ENCODE results near the gene CUL9.

CUL9 gene

GRCh38 chr6:43260791-43261190, 78.8 kb downstream of the CUL9 start:
- no peaks in the 10 kb centered on the region for H3K9me3 ChIP-seq
- no peak overlapping the region for H3K27ac ChIP-seq
- H3K4me1 ChIP-seq = no peaks in the 10 kb centered on the region
- H3K4me2 ChIP-seq = no peak overlapping the region
- H4K20me1 ChIP-seq = no peaks in the 10 kb centered on the region
- H3K27me3 ChIP-seq = no peaks in the 10 kb centered on the region
- TF ChIP-seq Cebpa-rat (IDR thresholded peaks at IDR 0.05) = no peak
- no peak overlapping the region for H3K9ac ChIP-seq
- no peak overlapping the region for H3K4me3 ChIP-seq
- no peaks in the 10 kb centered on the region for H3K36me3 ChIP-seq

- H3K27me3 ChIP-seq = no peaks in the 10 kb centered on the region
- no peaks in the 10 kb centered on the region for H3K4me1 ChIP-seq
- H3K9ac ChIP-seq = no peak overlapping the region
- H3K36me3 ChIP-seq = no peaks in the 10 kb centered on the region
- TF ChIP-seq Cebpa-rat (IDR thresholded peaks at IDR 0.05) = no peak
- H3K4me2 ChIP-seq = no peak overlapping the region
- H3K4me3 ChIP-seq = no peak overlapping the region
- no peaks in the 10 kb centered on the region for H3K9me3 ChIP-seq
- no peaks in the 10 kb centered on the region for H4K20me1 ChIP-seq
- no peak overlapping the region for H3K27ac ChIP-seq
These were observed 79.2 kb downstream of the CUL9 start for GRCh38 chr6:43261198-43261597.

GRCh38 chr6:43262000-43262779, 80.2 kb downstream of the CUL9 start:
- TF ChIP-seq Cebpa-rat (IDR thresholded peaks at IDR 0.05) = no peak
- Histone ChIP-seq H3K27ac (no peak overlapping the region), H3K4me1 (no peaks in the 10 kb centered on the region), H3K36me3 (no peaks in the 10 kb centered on the region), H3K9ac (no peak overlapping the region), H3K4me3 (no peak overlapping the region), H3K27me3 (no peaks in the 10 kb centered on the region), H3K9me3 (no peaks in the 10 kb centered on the region), H3K4me2 (no peak overlapping the region), H4K20me1 (no peaks in the 10 kb centered on the region)

GRCh38 chr6:43262780-43263313, 80.9 kb downstream of the CUL9 start:
- Histone ChIP-seq H3K27ac (no peak overlapping the region), H3K4me2 (no peak overlapping the region), H3K27me3 (no peaks in the 10 kb centered on the region; the same call in 1 of the 2 replicates), H3K4me1 (no peaks in the 10 kb centered on the region), H3K9me3 (no peaks in the 10 kb centered on the region), H3K36me3 (no peaks in the 10 kb centered on the region), H3K9ac (no peak overlapping the region), H4K20me1 (no peaks in the 10 kb centered on the region), H3K4me3 (no peak overlapping the region)
- no peak for TF ChIP-seq Cebpa-rat (IDR thresholded peaks at IDR 0.05)

- H3K9ac ChIP-seq = no peak overlapping the region
- H3K4me1 ChIP-seq = no peaks in the 10 kb centered on the region
- no peaks in the 10 kb centered on the region for H3K9me3 ChIP-seq
- H3K4me2 ChIP-seq = no peak overlapping the region
- H3K27me3 ChIP-seq = peaks cover 6% of the 10 kb centered on the region
- no peak overlapping the region for H3K27ac ChIP-seq
- H3K36me3 ChIP-seq = no peaks in the 10 kb centered on the region
- H4K20me1 ChIP-seq = no peaks in the 10 kb centered on the region
- TF ChIP-seq Cebpa-rat (IDR thresholded peaks at IDR 0.05) = no peak
- no peak overlapping the region for H3K4me3 ChIP-seq
These were observed 81.5 kb downstream of the CUL9 start for GRCh38 chr6:43263314-43264178.

GRCh38 chr6:43264599-43265145, 82.7 kb downstream of the CUL9 start:
- peaks cover 17% of the 10 kb centered on the region for H3K27me3 ChIP-seq
- H3K4me2 ChIP-seq = no peak overlapping the region
- TF ChIP-seq Cebpa-rat (IDR thresholded peaks at IDR 0.05) = no peak
- no peak overlapping the region for H3K27ac ChIP-seq
- no peaks in the 10 kb centered on the region for H3K9me3 ChIP-seq
- H3K9ac ChIP-seq = no peak overlapping the region
- H3K4me3 ChIP-seq = no peak overlapping the region
- H3K4me1 ChIP-seq = peaks cover 7% of the 10 kb centered on the region
- H3K36me3 ChIP-seq = no peaks in the 10 kb centered on the region
- no peaks in the 10 kb centered on the region; the same call in 1 of the 2 replicates for H4K20me1 ChIP-seq

- Histone ChIP-seq H3K9ac (no peak overlapping the region), H3K27me3 (peaks cover 26% of the 10 kb centered on the region), H3K4me1 (peaks cover 16% of the 10 kb centered on the region), H3K36me3 (no peaks in the 10 kb centered on the region), H4K20me1 (no peaks in the 10 kb centered on the region; the same call in 1 of the 2 replicates), H3K27ac (no peak overlapping the region), H3K4me2 (no peak overlapping the region), H3K9me3 (no peaks in the 10 kb centered on the region), H3K4me3 (no peak overlapping the region)
- no peak for TF ChIP-seq Cebpa-rat (IDR thresholded peaks at IDR 0.05)
These were observed 83.6 kb downstream of the CUL9 start for GRCh38 chr6:43265564-43265963.

GRCh38 chr6:43267619-43268354, 85.8 kb downstream of the CUL9 start:
- H3K36me3 ChIP-seq = no peaks in the 10 kb centered on the region
- H3K27ac ChIP-seq = no peak overlapping the region
- TF ChIP-seq Cebpa-rat (IDR thresholded peaks at IDR 0.05) = no peak
- peaks cover 30% of the 10 kb centered on the region for H3K4me1 ChIP-seq
- no peaks in the 10 kb centered on the region for H3K9me3 ChIP-seq
- H3K9ac ChIP-seq = no peak overlapping the region
- no peaks in the 10 kb centered on the region; the same call in 1 of the 2 replicates for H4K20me1 ChIP-seq
- no peak overlapping the region for H3K4me3 ChIP-seq
- no peak overlapping the region for H3K4me2 ChIP-seq
- peaks cover 28% of the 10 kb centered on the region for H3K27me3 ChIP-seq

GRCh38 chr6:43268355-43268700, 86.3 kb downstream of the CUL9 start:
- H3K27ac ChIP-seq = no peak overlapping the region
- H3K4me3 ChIP-seq = no peak overlapping the region
- no peaks in the 10 kb centered on the region for H3K9me3 ChIP-seq
- H3K27me3 ChIP-seq = peaks cover 31% of the 10 kb centered on the region
- H3K36me3 ChIP-seq = no peaks in the 10 kb centered on the region
- no peak overlapping the region for H3K4me2 ChIP-seq
- H3K4me1 ChIP-seq = peaks cover 30% of the 10 kb centered on the region
- TF ChIP-seq Cebpa-rat (IDR thresholded peaks at IDR 0.05) = no peak
- H3K9ac ChIP-seq = no peak overlapping the region
- H4K20me1 ChIP-seq = no peaks in the 10 kb centered on the region; the same call in 1 of the 2 replicates

Measured in BLaER1 (cell line).